HL-60/S4 treated with retinoic acid at 250 ng/mL for 4 days and 3 days (cell line): ENCODE results near the gene SCAMP2.

ENCODE experiments used
- in situ Hi-C: fragments of 300-500 bp; cut with MboI; formaldehyde crosslinking; loops from 2 replicates; pipeline ENCODE4 v1.7.0; 2022; ENCODE audit warnings: low sequenced_read_pairs

SCAMP2 gene

GRCh38 chr15:74839526-74840395, 33.4 kb downstream of the SCAMP2 start:
- in situ Hi-C loops, result no loop called here

GRCh38 chr15:74838746-74839525, 34.2 kb downstream of the SCAMP2 start:
- in situ Hi-C loops, result no loop called here

- in situ Hi-C loops, result no loop called here
Measured at GRCh38 chr15:74838137-74838516, 35.0 kb downstream of the SCAMP2 start.

- in situ Hi-C loops, result no loop called here
Measured at GRCh38 chr15:74837482-74838136, 35.6 kb downstream of the SCAMP2 start.

- in situ Hi-C loops, result no loop called here
Measured at GRCh38 chr15:74836846-74837245, 36.3 kb downstream of the SCAMP2 start.

- in situ Hi-C loops, result no loop called here
Measured at GRCh38 chr15:74835312-74835823, 37.8 kb downstream of the SCAMP2 start.

GRCh38 chr15:74833376-74834107, 39.6 kb downstream of the SCAMP2 start:
- in situ Hi-C loops, result no loop called here

- in situ Hi-C loops, result no loop called here
Measured at GRCh38 chr15:74832826-74833225, 40.3 kb downstream of the SCAMP2 start.

GRCh38 chr15:74831813-74832495, 41.2 kb downstream of the SCAMP2 start:
- in situ Hi-C loops, result no loop called here

GRCh38 chr15:74830868-74831267, 42.3 kb downstream of the SCAMP2 start:
- in situ Hi-C loops, result no loop called here

- in situ Hi-C loops, result no loop called here
Measured at GRCh38 chr15:74829991-74830390, 43.2 kb downstream of the SCAMP2 start.

- in situ Hi-C loops, result no loop called here
Measured at GRCh38 chr15:74829486-74829885, 43.7 kb downstream of the SCAMP2 start.

- in situ Hi-C loops, result no loop called here
Measured at GRCh38 chr15:74828835-74829234, 44.3 kb downstream of the SCAMP2 start.

- in situ Hi-C loops, result no loop called here
Measured at GRCh38 chr15:74827614-74828013, 45.6 kb downstream of the SCAMP2 start.

GRCh38 chr15:74826921-74827320, 46.2 kb downstream of the SCAMP2 start:
- in situ Hi-C loops, result no loop called here

- in situ Hi-C loops, result no loop called here
Measured at GRCh38 chr15:74826364-74826819, 46.8 kb downstream of the SCAMP2 start, which contains the start of gene CPLX3. Gene CPLX3, plus strand, starts transcription at chr15:74826627. Its CDS starts 77 bp downstream, at chr15:74826704.

GRCh38 chr15:74825866-74826265, 47.3 kb downstream of the SCAMP2 start:
- in situ Hi-C loops, result no loop called here

- in situ Hi-C loops, result no loop called here
Measured at GRCh38 chr15:74824976-74825375, 48.2 kb downstream of the SCAMP2 start.

GRCh38 chr15:74823324-74823723, 49.8 kb downstream of the SCAMP2 start:
- in situ Hi-C loops, result no loop called here

- in situ Hi-C loops, result no loop called here
Measured at GRCh38 chr15:74822233-74822632, 50.9 kb downstream of the SCAMP2 start.
